ENCODE measurements around the gene SLC5A2. TPM values are rescaled to one million over a fixed set of nuclear protein-coding genes. Genes with fewer than 3 reads are reported as not detected.
A peak's percentile ranks its signal among the peaks of the same experiment; 100 is the strongest.

The SLC5A2 gene
- total and polyA plus RNA-seq, 2 of the 13 experiments (the other 11 are each of a cell fraction or from before 2014, with no cell fraction given), result 0.24 to 0.97 TPM

DNA sequence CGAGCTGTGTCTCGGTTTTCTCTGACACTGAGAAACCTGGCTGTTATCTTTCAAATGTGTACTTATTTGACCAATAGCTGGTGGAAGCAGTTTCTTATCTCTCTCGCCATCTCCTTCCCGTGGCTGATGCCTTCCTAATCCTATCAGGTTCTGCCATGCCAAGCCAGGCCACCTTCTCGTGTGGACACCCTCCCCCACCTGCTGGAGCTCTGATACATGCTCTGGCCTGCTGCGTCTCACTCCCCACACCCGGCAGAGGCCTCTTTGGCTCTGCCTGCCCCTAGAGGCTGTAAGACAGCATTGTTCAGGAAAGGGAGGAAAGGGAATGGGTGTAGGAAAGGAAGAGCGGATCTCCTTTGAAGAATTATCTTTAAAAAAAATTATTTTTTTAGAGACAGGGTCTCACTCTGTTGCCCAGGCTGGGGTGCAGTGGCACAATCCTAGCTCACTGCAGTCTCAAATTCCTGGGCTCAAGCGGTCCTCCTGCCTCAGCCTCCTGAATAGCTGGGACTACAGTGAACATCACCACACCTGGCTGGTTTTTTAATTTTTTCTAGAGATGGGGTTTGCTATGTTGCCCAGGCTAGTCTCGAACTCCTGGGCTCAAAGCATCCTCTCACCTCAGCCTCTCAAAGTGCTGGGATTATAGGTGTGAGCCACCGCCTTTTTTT is 31.1 kb upstream of the SLC5A2 start (continued):
- TF ChIP-seq SNAI1 (CRISPR knock-in tag; IDR thresholded peaks at IDR 0.05; ENCODE audit: borderline replicate concordance), result no peak
- TF ChIP-seq ZNF337 (CRISPR knock-in tag; IDR thresholded peaks at IDR 0.05; ENCODE audit: borderline replicate concordance, low read depth), result no peak
- no peak for TF ChIP-seq CC2D1A (CRISPR knock-in tag; IDR thresholded peaks at IDR 0.05)
- TF ChIP-seq, protein P1, sequence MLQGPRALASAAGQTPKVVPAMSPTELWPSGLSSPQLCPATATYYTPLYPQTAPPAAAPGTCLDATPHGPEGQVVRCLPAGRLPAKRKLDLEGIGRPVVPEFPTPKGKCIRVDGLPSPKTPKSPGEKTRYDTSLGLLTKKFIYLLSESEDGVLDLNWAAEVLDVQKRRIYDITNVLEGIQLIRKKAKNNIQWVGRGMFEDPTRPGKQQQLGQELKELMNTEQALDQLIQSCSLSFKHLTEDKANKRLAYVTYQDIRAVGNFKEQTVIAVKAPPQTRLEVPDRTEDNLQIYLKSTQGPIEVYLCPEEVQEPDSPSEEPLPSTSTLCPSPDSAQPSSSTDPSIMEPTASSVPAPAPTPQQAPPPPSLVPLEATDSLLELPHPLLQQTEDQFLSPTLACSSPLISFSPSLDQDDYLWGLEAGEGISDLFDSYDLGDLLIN (CRISPR knock-in tag; IDR thresholded peaks at IDR 0.05; ENCODE audit: borderline replicate concordance), result no peak
- TF ChIP-seq ZFP37 (CRISPR knock-in tag; IDR thresholded peaks at IDR 0.05; ENCODE audit: borderline replicate concordance), result no peak
- TF ChIP-seq CREM (IDR thresholded peaks at IDR 0.05), result no peak
- no peak for TF ChIP-seq CREM (CRISPR knock-in tag; IDR thresholded peaks at IDR 0.05)
- TF ChIP-seq NAIF1 (CRISPR knock-in tag; IDR thresholded peaks at IDR 0.05; ENCODE audit: borderline replicate concordance), result no peak
- TF ChIP-seq RXRB (CRISPR knock-in tag; IDR thresholded peaks at IDR 0.05; ENCODE audit: borderline replicate concordance), result peak; percentile 58; the same call in 1 of the 2 replicates
- TF ChIP-seq ARID2 (CRISPR knock-in tag; IDR thresholded peaks at IDR 0.05; ENCODE audit: borderline replicate concordance), result no peak
- no peak for TF ChIP-seq ZSCAN20 (CRISPR knock-in tag; IDR thresholded peaks at IDR 0.05; ENCODE audit: borderline replicate concordance)
- TF ChIP-seq ZNF24 (IDR thresholded peaks at IDR 0.05), result no peak
- no peak for TF ChIP-seq DR1 (CRISPR knock-in tag; IDR thresholded peaks at IDR 0.05)
- TF ChIP-seq ZNF3 (CRISPR knock-in tag; IDR thresholded peaks at IDR 0.05), result no peak
- 0 out of 2 replicates have a peak, but pooled peaks have one; percentile 39 for TF ChIP-seq IRF2 (CRISPR knock-in tag; IDR thresholded peaks at IDR 0.05)
- 0 out of 2 replicates have a peak, but pooled peaks have one; percentile 18 for TF ChIP-seq BHLHE40 (IDR thresholded peaks at IDR 0.05; ENCODE audit: low read length)
- TF ChIP-seq BORCS8-MEF2B (CRISPR knock-in tag; IDR thresholded peaks at IDR 0.05), result no peak
- no peak for TF ChIP-seq ATF1 (CRISPR knock-in tag; IDR thresholded peaks at IDR 0.05)
- TF ChIP-seq HDAC2 (CRISPR knock-in tag; IDR thresholded peaks at IDR 0.05), result 0 out of 2 replicates have a peak, but pooled peaks have one; percentile 29
- TF ChIP-seq PLRG1 (conservative IDR thresholded peaks at IDR 0.05), result no peak
- no peak for TF ChIP-seq ISL2 (CRISPR knock-in tag; IDR thresholded peaks at IDR 0.05)
- no peak for TF ChIP-seq JARID2 (CRISPR knock-in tag; IDR thresholded peaks at IDR 0.05; ENCODE audit: insufficient replicate concordance)
- peak; percentile 65; the same call in 1 of the 2 replicates for TF ChIP-seq RCOR2 (CRISPR knock-in tag; IDR thresholded peaks at IDR 0.05)
- no peak; the same call in 1 of the 2 replicates for TF ChIP-seq MLX (CRISPR knock-in tag; IDR thresholded peaks at IDR 0.05)
- no peak for TF ChIP-seq HMG20B (CRISPR knock-in tag; conservative IDR thresholded peaks at IDR 0.05)
- TF ChIP-seq ZC3H4 (CRISPR knock-in tag; IDR thresholded peaks at IDR 0.05; ENCODE audit: borderline replicate concordance), result peak; percentile 27; the same call in 1 of the 2 replicates
- TF ChIP-seq ZSCAN29 (CRISPR knock-in tag; conservative IDR thresholded peaks at IDR 0.05), result no peak
- no peak for TF ChIP-seq JUN (CRISPR knock-in tag; IDR thresholded peaks at IDR 0.05)
- TF ChIP-seq ZNF468 (CRISPR knock-in tag; IDR thresholded peaks at IDR 0.05), result no peak
- TF ChIP-seq MED13 (CRISPR knock-in tag; IDR thresholded peaks at IDR 0.05), result no peak
- no peak for TF ChIP-seq NFIB (CRISPR knock-in tag; IDR thresholded peaks at IDR 0.05; ENCODE audit: borderline replicate concordance)
- TF ChIP-seq STAT5B (CRISPR knock-in tag; IDR thresholded peaks at IDR 0.05), result no peak
- no peak for TF ChIP-seq NONO (IDR thresholded peaks at IDR 0.05)
- 0 out of 2 replicates have a peak, but pooled peaks have one; percentile 33 for TF ChIP-seq NONO (CRISPR knock-in tag; conservative IDR thresholded peaks at IDR 0.05)
